GM12873 (cell line): ENCODE results near the gene ADGRA1.

Source experiments
- TF ChIP-seq, protein P1 (sequence below): IDR thresholded peaks from 2 replicates; pipeline ENCODE4 v1.5.1; 2012; ENCODE audit warnings: low read depth, mild to moderate bottlenecking, moderate library complexity, low read length, control low read depth; ENCODE audit not compliant: insufficient read depth; ENCODE audit errors: missing control alignments

ADGRA1 gene

GRCh38 chr10:133048926-133049325, 38.8 kb upstream of the ADGRA1 start:
- TF ChIP-seq, protein P1, sequence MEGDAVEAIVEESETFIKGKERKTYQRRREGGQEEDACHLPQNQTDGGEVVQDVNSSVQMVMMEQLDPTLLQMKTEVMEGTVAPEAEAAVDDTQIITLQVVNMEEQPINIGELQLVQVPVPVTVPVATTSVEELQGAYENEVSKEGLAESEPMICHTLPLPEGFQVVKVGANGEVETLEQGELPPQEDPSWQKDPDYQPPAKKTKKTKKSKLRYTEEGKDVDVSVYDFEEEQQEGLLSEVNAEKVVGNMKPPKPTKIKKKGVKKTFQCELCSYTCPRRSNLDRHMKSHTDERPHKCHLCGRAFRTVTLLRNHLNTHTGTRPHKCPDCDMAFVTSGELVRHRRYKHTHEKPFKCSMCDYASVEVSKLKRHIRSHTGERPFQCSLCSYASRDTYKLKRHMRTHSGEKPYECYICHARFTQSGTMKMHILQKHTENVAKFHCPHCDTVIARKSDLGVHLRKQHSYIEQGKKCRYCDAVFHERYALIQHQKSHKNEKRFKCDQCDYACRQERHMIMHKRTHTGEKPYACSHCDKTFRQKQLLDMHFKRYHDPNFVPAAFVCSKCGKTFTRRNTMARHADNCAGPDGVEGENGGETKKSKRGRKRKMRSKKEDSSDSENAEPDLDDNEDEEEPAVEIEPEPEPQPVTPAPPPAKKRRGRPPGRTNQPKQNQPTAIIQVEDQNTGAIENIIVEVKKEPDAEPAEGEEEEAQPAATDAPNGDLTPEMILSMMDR, result no peak

DNA sequence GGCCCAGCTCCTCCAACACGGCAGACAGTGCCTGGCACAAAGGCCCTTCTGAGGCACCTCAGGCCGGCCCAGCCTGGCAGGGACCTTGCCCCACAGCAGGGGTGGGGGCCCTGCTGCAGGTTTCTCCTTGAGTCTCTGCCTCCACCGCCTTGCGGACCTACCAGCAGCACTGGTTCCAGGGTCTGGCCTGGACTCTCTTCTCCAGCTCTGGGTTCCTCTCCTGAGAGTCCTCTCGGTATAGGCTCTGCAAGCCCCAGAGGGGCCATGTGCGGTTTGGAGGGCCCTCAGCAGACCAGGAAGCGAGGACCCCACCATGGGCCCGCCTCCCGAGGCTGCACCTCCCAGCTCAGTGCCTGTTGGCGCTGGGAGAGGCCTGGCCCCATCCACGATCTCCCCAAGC, 38.1 kb upstream of the ADGRA1 start:
- TF ChIP-seq, protein P1, result no peak

DNA sequence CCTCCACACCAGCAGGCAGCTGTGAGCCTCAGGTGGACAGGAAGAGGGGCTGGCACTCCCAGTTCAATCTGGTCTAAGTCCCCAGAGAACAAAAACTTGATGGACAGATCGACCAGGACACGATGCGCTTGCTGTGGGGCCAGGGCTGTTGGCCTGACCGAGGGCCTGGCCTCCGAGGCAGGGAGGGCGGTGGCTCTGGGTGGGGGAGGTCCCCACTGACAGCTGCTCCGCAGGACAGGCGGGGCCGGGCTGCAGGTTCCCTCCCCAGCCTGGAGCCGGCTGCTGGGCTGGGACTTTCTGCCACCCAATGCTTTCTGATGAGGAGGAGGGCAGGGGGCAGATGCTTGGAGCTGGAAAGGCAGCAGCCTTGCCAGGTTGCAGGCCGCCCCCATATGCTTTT, 37.4 kb upstream of the ADGRA1 start:
- TF ChIP-seq, protein P1, result no peak

DNA sequence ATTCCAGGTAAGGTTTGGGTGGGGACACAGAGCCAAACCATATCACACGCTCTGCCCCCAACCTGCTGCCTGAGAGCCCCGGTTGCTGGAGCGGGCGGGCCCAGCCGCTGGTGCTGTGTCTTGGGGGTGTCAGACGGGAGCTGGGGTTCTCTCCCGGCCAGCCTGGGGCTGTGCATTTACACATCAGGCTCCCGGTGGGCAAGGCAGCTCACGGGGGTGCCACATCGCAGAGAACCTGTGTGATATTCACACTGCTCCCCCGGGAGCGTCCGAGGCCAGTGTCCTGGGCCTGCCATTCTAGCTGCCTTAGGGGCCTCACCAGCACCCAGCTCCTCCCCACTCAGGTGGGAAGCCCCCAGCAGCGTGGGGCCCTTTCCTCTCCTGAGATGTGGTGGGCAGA, 35.6 kb upstream of the ADGRA1 start:
- TF ChIP-seq, protein P1, result no peak

DNA sequence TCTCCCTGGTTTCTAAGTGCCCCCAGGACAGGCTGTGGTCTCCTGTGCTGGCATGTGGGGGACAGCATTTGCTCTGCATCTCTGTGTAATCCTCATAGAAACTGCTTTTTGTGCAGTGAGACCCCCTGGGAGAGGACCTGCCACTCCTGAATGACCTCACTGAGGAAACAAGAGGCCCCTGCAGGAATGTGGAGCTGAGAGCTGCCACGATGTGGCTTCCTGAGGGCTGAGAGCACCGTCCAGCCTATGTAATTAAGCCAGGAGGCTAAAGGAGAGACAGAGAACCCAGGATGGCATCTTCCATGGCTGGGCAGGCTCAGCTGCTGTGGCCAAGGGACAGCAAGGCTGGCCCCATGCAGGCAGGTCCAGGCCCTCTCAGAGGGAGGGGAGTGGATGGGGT, 32.3 kb upstream of the ADGRA1 start:
- TF ChIP-seq, protein P1, result no peak

GRCh38 chr10:133056001-133056400, 31.7 kb upstream of the ADGRA1 start:
- TF ChIP-seq, protein P1, result no peak

DNA sequence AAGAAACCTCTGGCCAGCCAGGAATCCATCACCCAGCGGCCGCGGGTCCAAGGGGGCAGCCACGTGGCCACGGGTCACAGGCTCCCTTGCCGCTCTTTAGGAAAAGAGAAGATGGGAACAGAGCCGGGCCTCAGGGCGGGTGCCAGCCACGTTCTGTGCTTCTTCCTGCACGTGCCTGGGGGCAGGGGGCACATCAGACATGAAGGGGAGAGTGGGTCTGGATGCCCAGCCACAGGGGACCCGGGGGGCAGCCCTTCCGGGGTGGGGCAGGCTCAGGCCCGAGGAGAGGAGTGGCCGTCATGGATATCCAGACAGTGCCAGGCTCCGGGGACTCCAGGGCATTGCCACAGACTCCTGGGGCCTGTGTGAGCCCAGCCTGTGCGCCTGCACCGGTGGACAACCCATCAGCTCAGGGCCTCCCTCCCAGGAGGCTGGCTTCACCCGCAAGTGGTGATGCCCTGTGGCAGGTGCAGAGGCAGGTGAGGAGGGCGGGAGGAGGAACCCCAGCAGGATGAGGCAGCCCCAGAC, 31.0 kb upstream of the ADGRA1 start:
- TF ChIP-seq, protein P1, result no peak
